Measurements from ENCODE around the gene NFS1.

The NFS1 gene

GRCh38 chr20:35637276-35637675 lies 61.9 kb downstream of the NFS1 start:
- DNase-seq (ENCODE audit: low read depth), result no peak

GRCh38 chr20:35636095-35636494 lies 63.1 kb downstream of the NFS1 start:
- DNase-seq (ENCODE audit: low read depth), result no peak

GRCh38 chr20:35635652-35636051 lies 63.5 kb downstream of the NFS1 start:
- DNase-seq (ENCODE audit: low read depth), result no peak

- no peak for DNase-seq (ENCODE audit: low read depth)
Measured at GRCh38 chr20:35632539-35633115, 66.5 kb downstream of the NFS1 start.

- no peak for DNase-seq (ENCODE audit: low read depth)
Measured at GRCh38 chr20:35630636-35631035, 68.5 kb downstream of the NFS1 start.

- DNase-seq (ENCODE audit: low read depth), result no peak
Measured at GRCh38 chr20:35629427-35630145, 69.6 kb downstream of the NFS1 start.

- DNase-seq (ENCODE audit: low read depth), result no peak
Measured at GRCh38 chr20:35627121-35627520, 72.0 kb downstream of the NFS1 start.

- DNase-seq (ENCODE audit: low read depth), result no peak
Measured at GRCh38 chr20:35626386-35627001, 72.7 kb downstream of the NFS1 start.

GRCh38 chr20:35625584-35626385 lies 73.4 kb downstream of the NFS1 start:
- DNase-seq (ENCODE audit: low read depth), result no peak

- DNase-seq (ENCODE audit: low read depth), result no peak
Measured at GRCh38 chr20:35621560-35621946, 77.6 kb downstream of the NFS1 start.

- DNase-seq (ENCODE audit: low read depth), result no peak
Measured at GRCh38 chr20:35620818-35621559, 78.2 kb downstream of the NFS1 start.

- DNase-seq (ENCODE audit: low read depth), result peak; percentile 73
Measured at GRCh38 chr20:35619196-35620095, 79.7 kb downstream of the NFS1 start.

- no peak for DNase-seq (ENCODE audit: low read depth)
Measured at GRCh38 chr20:35618263-35619131, 80.7 kb downstream of the NFS1 start.

Data from activated gamma-delta T cell treated with anti-CD3 and anti-CD28 coated beads, Interleukin-2, amount 50 U/mL, for 16 hours (primary cell).